Activated T-helper 2 cell treated with anti-CD3 and anti-CD28 coated beads, Interferon-gamma antibody, Interleukin-2, Interleukin-4, amounts not matched to agents 10 μg/mL and 5 μg/mL and 100 μg/mL, durations not matched to agents 14 hours and 24 hours and 36 hours (primary cell): Measurements from ENCODE around the gene CD302. TPM values are rescaled to one million over a fixed set of nuclear protein-coding genes. Genes with fewer than 3 reads are reported as not detected.
"Not testable (repeated sequence)": the region's sequence is repeated elsewhere in the genome, so short reads cannot be mapped to it uniquely, and the experiment has no call there.

Experiments
- DNase-seq: peaks from one replicate; pipeline ENCODE4 v3.0.0; 2021; ENCODE audit warnings: low spot score
- H3K27ac Mint-ChIP-seq: one replicate; pipeline ENCODE4 v1.8.0; 2021; ENCODE audit warnings: mixed read lengths
- H3K27me3 Mint-ChIP-seq: one replicate; pipeline ENCODE4 v1.8.0; 2021; ENCODE audit warnings: low read depth, mixed read lengths
- H3K36me3 Mint-ChIP-seq: one replicate; pipeline ENCODE4 v1.8.0; 2021; ENCODE audit warnings: low read depth, mixed read lengths
- H3K4me1 Mint-ChIP-seq: one replicate; pipeline ENCODE4 v1.8.0; 2021; ENCODE audit warnings: low read depth, mixed read lengths
- H3K4me3 Mint-ChIP-seq: one replicate; pipeline ENCODE4 v1.8.0; 2021; ENCODE audit warnings: low read depth, mild to moderate bottlenecking, moderate library complexity, mixed read lengths
- H3K9me3 Mint-ChIP-seq: one replicate; pipeline ENCODE4 v1.8.0; 2021; ENCODE audit warnings: mixed read lengths
- intact Hi-C: fragments of 100-400 bp; cut with micrococcal nuclease; formaldehyde crosslinking; loops from one replicate; pipeline ENCODE4 v1.15.1; 2023
- total RNA-seq: library from RNA; stranded (reverse); gene quantifications from 2 replicates; pipeline ENCODE4 v1.2.3, GENCODE V29; 2022

CD302 gene
- total RNA-seq, 1 donor from 2014 or later, result 1.1 TPM

DNA sequence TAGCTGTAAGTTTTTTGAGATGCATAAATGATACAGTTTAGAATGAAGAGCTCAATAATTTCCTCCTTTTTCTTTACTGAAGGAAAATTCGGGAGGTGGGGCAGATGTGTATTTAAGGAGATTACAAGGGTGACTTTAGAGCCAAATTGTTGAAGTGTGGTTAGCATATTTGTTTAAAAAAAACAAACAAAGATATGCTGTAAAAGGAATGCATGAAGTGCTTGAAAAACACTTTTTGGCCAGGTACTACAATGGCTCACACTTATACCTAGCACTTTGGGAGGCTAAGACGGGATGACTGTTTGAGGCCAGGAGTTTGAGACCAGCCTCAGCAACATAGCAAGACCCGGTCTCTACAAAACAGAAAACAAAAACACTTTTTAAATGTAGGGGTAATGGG is 38.4 kb downstream of the CD302 start:
- intact Hi-C loops, result no loop called here

DNA sequence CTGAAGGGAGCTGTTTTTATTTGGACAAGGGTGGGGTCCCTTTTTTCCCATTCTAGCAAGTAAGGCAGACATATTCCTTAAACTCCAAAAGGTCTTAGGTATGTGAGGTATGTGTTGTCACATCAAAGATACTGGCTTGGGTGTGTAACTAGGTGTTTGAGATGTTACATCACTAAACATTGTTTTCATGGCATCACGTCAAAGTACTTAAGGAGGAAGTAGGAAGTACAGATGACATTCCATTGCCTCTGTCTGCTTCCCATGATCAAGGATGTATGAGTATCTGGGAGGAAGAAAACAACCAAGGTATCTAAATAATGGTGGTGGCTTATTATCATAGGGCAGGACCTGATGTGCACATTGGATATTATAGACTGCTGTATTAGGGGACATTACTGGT is 39.3 kb downstream of the CD302 start:
- H3K4me3 Mint-ChIP-seq, result no peak overlapping the region
- no peaks in the 10 kb centered on the region for H3K27me3 Mint-ChIP-seq
- no peak for DNase-seq
- no peaks in the 10 kb centered on the region for H3K9me3 Mint-ChIP-seq
- H3K36me3 Mint-ChIP-seq, result peaks cover 47% of the 10 kb centered on the region
- intact Hi-C loops, result no loop called here
- H3K27ac Mint-ChIP-seq, result no peak overlapping the region
- H3K4me1 Mint-ChIP-seq, result peaks cover 3% of the 10 kb centered on the region

More for the DNA sequence above, 38.4 kb downstream of the CD302 start:
- Mint-ChIP-seq H3K4me1 (peaks cover 6% of the 10 kb centered on the region), H3K27ac (no peak overlapping the region), H3K9me3 (no peaks in the 10 kb centered on the region), H3K27me3 (no peaks in the 10 kb centered on the region), H3K36me3 (peaks cover 53% of the 10 kb centered on the region), H3K4me3 (no peak overlapping the region)
- DNase-seq, result no peak

DNA sequence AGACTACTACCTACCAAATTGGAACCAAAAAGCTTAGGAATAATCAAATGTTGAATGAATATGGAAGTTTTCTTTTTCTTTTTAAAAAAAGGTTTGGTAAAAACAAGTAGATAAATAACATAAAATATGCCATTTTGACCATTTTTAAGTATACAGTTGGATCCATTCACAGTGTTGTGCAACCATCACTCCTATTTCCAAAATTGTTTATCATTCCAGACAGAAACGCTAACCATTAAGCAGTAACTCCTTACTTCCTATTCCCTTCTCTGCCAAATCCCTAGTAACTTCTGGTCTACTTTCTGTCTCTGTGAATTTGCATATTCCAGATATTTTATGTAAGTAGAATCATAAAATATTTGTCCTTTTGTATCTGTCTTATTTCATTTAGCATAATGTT is 39.8 kb downstream of the CD302 start:
- intact Hi-C loops, result no loop called here
- no peak overlapping the region for H3K27ac Mint-ChIP-seq
- H3K27me3 Mint-ChIP-seq, result no peaks in the 10 kb centered on the region
- H3K9me3 Mint-ChIP-seq, result no peaks in the 10 kb centered on the region
- no peak for DNase-seq
- no peak overlapping the region for H3K4me3 Mint-ChIP-seq
- peaks cover 44% of the 10 kb centered on the region for H3K36me3 Mint-ChIP-seq
- peaks cover 3% of the 10 kb centered on the region for H3K4me1 Mint-ChIP-seq

- intact Hi-C loops, result no loop called here
- peaks cover 55% of the 10 kb centered on the region for H3K36me3 Mint-ChIP-seq
- no peaks in the 10 kb centered on the region for H3K27me3 Mint-ChIP-seq
- DNase-seq, result no peak
- no peak overlapping the region for H3K4me3 Mint-ChIP-seq
- H3K4me1 Mint-ChIP-seq, result peaks cover 6% of the 10 kb centered on the region
- H3K27ac Mint-ChIP-seq, result no peak overlapping the region
- H3K9me3 Mint-ChIP-seq, result no peaks in the 10 kb centered on the region
Measured at GRCh38 chr2:159755788-159756187, 42.2 kb downstream of the CD302 start.

DNA sequence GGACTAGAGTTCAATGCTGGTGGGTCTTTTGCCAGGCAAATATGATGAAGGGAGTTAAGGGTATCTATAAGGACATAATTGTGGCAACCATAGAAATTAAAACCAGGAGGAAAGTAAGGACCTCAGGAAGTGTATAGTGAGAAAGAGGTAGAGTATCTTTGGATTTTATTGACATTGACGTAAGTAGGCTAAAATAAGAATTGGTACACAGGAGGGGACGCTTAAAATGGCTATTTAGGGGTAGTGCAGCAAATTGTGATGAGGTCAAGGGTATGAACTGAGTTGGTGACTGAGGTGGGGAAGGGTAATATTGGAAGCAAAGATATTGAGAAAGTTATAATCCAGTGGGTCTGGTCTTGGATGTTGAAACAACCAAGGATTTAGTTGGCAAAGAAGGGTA is 43.0 kb downstream of the CD302 start:
- peaks cover 48% of the 10 kb centered on the region for H3K36me3 Mint-ChIP-seq
- no peaks in the 10 kb centered on the region for H3K9me3 Mint-ChIP-seq
- no peak overlapping the region for H3K4me3 Mint-ChIP-seq
- DNase-seq, result no peak
- intact Hi-C loops, result no loop called here
- H3K4me1 Mint-ChIP-seq, result peaks cover 6% of the 10 kb centered on the region
- H3K27me3 Mint-ChIP-seq, result no peaks in the 10 kb centered on the region
- H3K27ac Mint-ChIP-seq, result no peak overlapping the region

DNA sequence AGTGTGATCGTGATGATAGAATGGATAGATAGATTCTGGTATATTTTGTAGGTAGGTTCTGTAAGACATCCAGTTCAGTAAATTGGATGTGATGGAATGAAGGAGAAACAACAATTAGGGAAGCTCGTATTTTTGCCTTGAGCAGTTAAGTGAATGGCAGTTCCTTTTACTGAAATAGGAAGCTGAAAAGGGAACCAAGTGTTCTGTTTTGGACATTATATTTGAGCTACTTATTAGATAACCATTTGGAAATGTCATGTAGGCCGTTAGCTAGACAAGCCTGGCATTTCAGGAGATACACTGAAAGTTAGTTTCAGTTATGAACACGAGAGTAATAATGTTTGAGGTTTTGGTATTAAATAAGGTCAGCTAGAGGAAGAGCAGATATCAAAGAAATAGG is 44.2 kb downstream of the CD302 start:
- intact Hi-C loops, result no loop called here

DNA sequence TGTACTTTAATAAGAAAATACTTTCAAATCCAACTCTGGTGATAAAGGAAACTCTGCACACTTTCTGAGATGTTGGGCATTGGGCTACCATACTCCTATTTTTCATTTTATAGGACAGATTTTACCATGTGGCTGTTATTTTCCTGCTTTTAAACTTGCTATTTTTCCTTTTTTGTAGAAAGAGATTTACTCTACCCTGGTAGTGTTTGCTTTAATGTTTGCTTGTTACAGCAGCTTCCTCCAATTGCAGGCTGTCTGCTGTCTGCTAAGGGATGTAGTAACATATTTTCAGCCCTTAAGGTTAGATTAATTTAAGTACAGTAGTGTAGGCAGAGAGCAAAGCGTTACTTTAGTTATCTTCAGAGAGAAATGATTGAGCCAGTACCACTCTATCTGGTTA is 47.1 kb downstream of the CD302 start:
- H3K4me3 Mint-ChIP-seq, result no peak overlapping the region
- intact Hi-C loops, result no loop called here
- no peaks in the 10 kb centered on the region for H3K9me3 Mint-ChIP-seq
- peaks cover 6% of the 10 kb centered on the region for H3K4me1 Mint-ChIP-seq
- H3K36me3 Mint-ChIP-seq, result peaks cover 55% of the 10 kb centered on the region
- no peak for DNase-seq
- H3K27me3 Mint-ChIP-seq, result no peaks in the 10 kb centered on the region
- H3K27ac Mint-ChIP-seq, result no peak overlapping the region

More for the DNA sequence above, 44.2 kb downstream of the CD302 start:
- DNase-seq, result no peak
- Mint-ChIP-seq H3K4me3 (no peak overlapping the region), H3K4me1 (peaks cover 6% of the 10 kb centered on the region), H3K27me3 (no peaks in the 10 kb centered on the region), H3K9me3 (no peaks in the 10 kb centered on the region), H3K36me3 (peaks cover 47% of the 10 kb centered on the region), H3K27ac (no peak overlapping the region)

DNA sequence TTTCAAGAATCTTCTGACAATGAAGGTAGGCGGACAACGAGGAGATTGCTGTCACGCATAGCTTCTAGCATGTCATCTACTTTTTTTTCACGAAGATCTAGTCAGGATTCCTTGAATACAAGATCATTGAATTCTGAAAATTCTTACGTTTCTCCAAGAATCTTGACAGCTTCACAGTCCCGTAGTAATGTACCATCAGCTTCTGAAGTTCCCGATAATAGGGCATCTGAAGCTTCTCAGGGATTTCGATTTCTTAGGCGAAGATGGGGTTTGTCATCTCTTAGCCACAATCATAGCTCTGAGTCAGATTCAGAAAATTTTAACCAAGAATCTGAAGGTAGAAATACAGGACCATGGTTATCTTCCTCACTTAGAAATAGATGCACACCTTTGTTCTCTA is 49.9 kb downstream of the CD302 start:
- DNase-seq, result no peak
- H3K4me3 Mint-ChIP-seq, result no peak overlapping the region
- intact Hi-C loops, result loop anchor here (5.0 kb wide), 1 partner anchor 36 kb away; the partner anchor contains the start of gene MARCHF7
- H3K36me3 Mint-ChIP-seq, result peaks cover 78% of the 10 kb centered on the region
- H3K27ac Mint-ChIP-seq, result no peak overlapping the region
- peaks cover 8% of the 10 kb centered on the region for H3K4me1 Mint-ChIP-seq
- no peaks in the 10 kb centered on the region for H3K27me3 Mint-ChIP-seq
- H3K9me3 Mint-ChIP-seq, result no peaks in the 10 kb centered on the region

DNA sequence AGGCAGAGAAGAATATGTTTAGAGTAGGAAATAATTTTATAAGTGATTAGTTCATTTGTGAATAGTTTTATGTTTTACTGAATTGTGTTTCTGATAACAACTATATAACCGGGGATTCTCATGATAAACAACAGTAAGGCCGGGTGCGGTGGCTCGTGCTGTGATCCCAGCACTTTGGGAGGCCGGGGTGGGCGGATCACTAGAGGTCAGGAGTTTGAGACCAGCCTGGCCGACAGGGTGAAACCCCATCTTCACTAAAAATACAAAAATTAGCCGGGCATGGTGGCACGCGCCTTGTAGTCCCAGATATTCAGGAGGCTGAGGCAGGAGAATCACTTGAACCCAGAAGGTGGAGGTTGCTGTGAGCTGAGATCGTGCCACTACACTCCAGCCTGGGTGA is 52.8 kb downstream of the CD302 start:
- not testable (repeated sequence) for H3K4me3 Mint-ChIP-seq, H3K9me3 Mint-ChIP-seq, H3K27ac Mint-ChIP-seq, H3K27me3 Mint-ChIP-seq, DNase-seq, H3K4me1 Mint-ChIP-seq
- peaks cover 70% of the 10 kb centered on the region for H3K36me3 Mint-ChIP-seq
- intact Hi-C loops, result loop anchor here (1.0 to 5.0 kb wide), 2 partner anchors 33 to 37 kb away; partner anchors contain the start of gene MARCHF7

- no peaks in the 10 kb centered on the region for H3K9me3 Mint-ChIP-seq
- intact Hi-C loops, result no loop called here
- H3K36me3 Mint-ChIP-seq, result peaks cover 75% of the 10 kb centered on the region
- no peaks in the 10 kb centered on the region for H3K27me3 Mint-ChIP-seq
- no peak overlapping the region for H3K4me3 Mint-ChIP-seq
- H3K4me1 Mint-ChIP-seq, result peaks cover 7% of the 10 kb centered on the region
- DNase-seq, result no peak
- H3K27ac Mint-ChIP-seq, result no peak overlapping the region
Measured at GRCh38 chr2:159744363-159744762, 53.6 kb downstream of the CD302 start.

- Mint-ChIP-seq H3K27ac (no peak overlapping the region), H3K4me1 (peaks cover 8% of the 10 kb centered on the region)
Measured at GRCh38 chr2:159742846-159743245, 55.2 kb downstream of the CD302 start.

GRCh38 chr2:159738509-159739390 is 59.3 kb downstream of the CD302 start:
- Mint-ChIP-seq H3K27ac (no peak overlapping the region), H3K27me3 (no peaks in the 10 kb centered on the region), H3K4me3 (no peak overlapping the region), H3K9me3 (no peaks in the 10 kb centered on the region), H3K36me3 (peaks cover 74% of the 10 kb centered on the region), H3K4me1 (peaks cover 18% of the 10 kb centered on the region)
- intact Hi-C loops, result no loop called here
- no peak for DNase-seq

More at GRCh38 chr2:159742846-159743245, 55.2 kb downstream of the CD302 start:
- H3K9me3 Mint-ChIP-seq, result no peaks in the 10 kb centered on the region
- intact Hi-C loops, result no loop called here
- H3K27me3 Mint-ChIP-seq, result no peaks in the 10 kb centered on the region
- H3K36me3 Mint-ChIP-seq, result peaks cover 71% of the 10 kb centered on the region
- DNase-seq, result no peak
- no peak overlapping the region for H3K4me3 Mint-ChIP-seq

DNA sequence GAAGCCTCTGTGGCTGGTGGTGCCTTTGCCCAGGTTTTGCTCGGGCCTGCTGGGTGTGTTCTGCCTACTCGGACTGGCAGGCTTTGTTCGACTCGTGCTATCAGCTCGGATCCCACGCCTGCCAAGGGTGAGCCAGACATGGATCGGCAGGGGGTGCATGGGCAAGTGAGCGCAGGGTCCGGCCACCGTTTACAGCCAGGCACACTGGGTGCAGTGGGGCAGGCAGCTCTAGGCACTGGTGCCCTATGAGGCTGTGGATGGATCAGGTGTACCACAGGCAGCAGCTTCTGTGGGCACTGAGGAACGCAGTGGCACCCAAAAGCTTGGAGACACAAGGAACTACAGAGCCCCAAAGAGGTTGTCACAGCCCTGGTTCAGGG is 60.1 kb downstream of the CD302 start:
- H3K9me3 Mint-ChIP-seq, result no peaks in the 10 kb centered on the region
- H3K27ac Mint-ChIP-seq, result no peak overlapping the region
- peaks cover 18% of the 10 kb centered on the region for H3K4me1 Mint-ChIP-seq
- no peak overlapping the region for H3K4me3 Mint-ChIP-seq
- peaks cover 72% of the 10 kb centered on the region for H3K36me3 Mint-ChIP-seq
- no peaks in the 10 kb centered on the region for H3K27me3 Mint-ChIP-seq
- no peak for DNase-seq
- intact Hi-C loops, result no loop called here
